ENCODE results near the gene PDCD11.

- TF ChIP-seq POLR2A (IDR thresholded peaks at IDR 0.05; ENCODE audit: low read depth) (no peak), CTCF (IDR thresholded peaks at IDR 0.05) (no peak)
Observed at GRCh38 chr10:103491729-103492364, 95.4 kb downstream of the PDCD11 start.

All from esophagus muscularis mucosa (tissue), 3 donors.